Measurements from ENCODE around the gene VARS2.
"Not testable (repeated sequence)": the region's sequence is repeated elsewhere in the genome, so short reads cannot be mapped to it uniquely, and the experiment has no call there.

Gene VARS2

GRCh38 chr6:30966154-30966553 is 52.1 kb downstream of the VARS2 start:
- DNase-seq, result no peak

DNA sequence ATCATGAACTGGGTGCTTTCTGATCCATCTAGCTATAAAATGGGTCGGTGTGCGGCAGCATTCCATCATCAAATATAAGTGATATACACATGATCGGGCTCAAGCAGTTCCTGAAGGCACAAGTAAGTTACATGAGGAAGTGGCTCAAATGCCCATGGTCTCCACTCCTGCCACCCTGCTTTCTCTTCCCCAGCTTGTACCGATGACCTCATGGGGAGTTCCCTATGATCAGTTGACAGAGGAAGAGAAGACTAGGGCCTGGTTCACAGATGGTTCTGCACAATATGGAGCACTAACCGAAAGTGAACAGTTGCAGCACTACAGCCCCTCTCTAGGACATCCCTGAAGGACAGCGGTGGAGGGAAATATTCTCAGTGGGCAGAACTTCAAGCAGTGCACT is 55.1 kb downstream of the VARS2 start:
- not testable (repeated sequence) for DNase-seq

DNA sequence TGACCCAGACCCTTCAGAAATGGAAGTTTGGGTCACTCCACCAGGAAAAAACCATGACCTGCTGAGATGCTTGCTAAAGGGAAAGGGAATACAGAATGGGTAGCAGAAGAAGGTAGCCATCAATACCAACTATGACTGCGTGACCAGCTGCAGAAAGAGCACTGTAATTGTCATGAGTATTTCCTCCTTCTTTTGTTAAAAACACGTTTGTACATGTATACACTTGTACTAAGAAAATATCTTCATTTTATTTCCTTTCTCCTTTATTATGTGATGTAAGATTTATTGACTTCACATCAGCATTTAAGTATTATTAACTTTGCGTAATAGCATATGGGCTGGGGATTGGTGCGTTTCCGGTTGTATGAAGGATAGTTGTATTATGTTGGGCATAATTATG is 56.9 kb downstream of the VARS2 start:
- no peak for DNase-seq

GRCh38 chr6:30972816-30973215 is 58.8 kb downstream of the VARS2 start:
- no peak for DNase-seq

- DNase-seq, result no peak
Observed at GRCh38 chr6:30974490-30975252, 60.6 kb downstream of the VARS2 start.

Data from NCI-H1105 (cell line).